ENCODE measurements around the gene ZNF576.

The ZNF576 gene

DNA sequence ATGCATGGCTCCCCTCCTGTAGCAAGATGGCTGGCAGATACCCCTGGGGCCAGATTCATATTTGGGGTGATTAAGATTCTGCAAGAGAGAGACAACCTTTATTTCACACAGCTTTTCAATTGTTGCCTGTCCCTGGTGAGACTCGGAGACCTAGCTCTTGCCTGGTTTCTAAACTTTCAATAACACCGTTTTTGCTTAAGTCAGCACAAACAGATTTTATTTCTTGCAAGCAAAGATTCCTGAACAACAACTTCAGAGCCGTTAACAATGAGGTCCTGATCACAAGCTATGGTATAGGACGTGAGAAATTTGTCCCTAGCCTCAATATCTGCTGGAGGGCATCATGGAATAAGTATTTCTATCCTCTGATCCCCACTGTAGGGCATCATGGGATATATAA, 46.1 kb downstream of the ZNF576 start (continued):
- TF ChIP-seq, protein P1, sequence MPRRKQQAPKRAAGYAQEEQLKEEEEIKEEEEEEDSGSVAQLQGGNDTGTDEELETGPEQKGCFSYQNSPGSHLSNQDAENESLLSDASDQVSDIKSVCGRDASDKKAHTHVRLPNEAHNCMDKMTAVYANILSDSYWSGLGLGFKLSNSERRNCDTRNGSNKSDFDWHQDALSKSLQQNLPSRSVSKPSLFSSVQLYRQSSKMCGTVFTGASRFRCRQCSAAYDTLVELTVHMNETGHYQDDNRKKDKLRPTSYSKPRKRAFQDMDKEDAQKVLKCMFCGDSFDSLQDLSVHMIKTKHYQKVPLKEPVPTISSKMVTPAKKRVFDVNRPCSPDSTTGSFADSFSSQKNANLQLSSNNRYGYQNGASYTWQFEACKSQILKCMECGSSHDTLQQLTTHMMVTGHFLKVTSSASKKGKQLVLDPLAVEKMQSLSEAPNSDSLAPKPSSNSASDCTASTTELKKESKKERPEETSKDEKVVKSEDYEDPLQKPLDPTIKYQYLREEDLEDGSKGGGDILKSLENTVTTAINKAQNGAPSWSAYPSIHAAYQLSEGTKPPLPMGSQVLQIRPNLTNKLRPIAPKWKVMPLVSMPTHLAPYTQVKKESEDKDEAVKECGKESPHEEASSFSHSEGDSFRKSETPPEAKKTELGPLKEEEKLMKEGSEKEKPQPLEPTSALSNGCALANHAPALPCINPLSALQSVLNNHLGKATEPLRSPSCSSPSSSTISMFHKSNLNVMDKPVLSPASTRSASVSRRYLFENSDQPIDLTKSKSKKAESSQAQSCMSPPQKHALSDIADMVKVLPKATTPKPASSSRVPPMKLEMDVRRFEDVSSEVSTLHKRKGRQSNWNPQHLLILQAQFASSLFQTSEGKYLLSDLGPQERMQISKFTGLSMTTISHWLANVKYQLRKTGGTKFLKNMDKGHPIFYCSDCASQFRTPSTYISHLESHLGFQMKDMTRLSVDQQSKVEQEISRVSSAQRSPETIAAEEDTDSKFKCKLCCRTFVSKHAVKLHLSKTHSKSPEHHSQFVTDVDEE (CRISPR knock-in tag; IDR thresholded peaks at IDR 0.05), result no peak

DNA sequence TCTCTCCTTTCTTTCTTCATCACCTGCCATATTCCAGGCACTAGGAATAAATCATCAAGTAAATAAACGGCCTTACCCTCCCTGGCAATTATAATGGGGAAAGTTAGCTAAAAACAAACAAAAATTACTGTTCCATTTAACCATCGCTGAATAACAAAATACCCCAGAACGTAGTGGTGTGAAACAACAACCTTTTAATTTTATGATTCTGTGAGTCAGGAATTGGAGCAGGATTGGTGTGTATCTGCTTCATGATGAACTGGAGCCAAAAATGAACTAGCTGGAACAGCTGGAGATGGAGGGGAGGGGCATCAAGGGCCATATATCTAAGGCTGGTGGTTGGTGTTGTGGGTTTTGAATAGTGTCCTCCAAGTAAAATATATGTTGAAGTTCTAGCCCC, 46.9 kb downstream of the ZNF576 start:
- no peak for ATAC-seq
- TF ChIP-seq, protein P2, sequence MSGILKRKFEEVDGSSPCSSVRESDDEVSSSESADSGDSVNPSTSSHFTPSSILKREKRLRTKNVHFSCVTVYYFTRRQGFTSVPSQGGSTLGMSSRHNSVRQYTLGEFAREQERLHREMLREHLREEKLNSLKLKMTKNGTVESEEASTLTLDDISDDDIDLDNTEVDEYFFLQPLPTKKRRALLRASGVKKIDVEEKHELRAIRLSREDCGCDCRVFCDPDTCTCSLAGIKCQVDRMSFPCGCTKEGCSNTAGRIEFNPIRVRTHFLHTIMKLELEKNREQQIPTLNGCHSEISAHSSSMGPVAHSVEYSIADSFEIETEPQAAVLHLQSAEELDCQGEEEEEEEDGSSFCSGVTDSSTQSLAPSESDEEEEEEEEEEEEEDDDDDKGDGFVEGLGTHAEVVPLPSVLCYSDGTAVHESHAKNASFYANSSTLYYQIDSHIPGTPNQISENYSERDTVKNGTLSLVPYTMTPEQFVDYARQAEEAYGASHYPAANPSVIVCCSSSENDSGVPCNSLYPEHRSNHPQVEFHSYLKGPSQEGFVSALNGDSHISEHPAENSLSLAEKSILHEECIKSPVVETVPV (CRISPR knock-in tag; IDR thresholded peaks at IDR 0.05), result no peak
- no peak for TF ChIP-seq BACH2 (CRISPR knock-in tag; IDR thresholded peaks at IDR 0.05; ENCODE audit: borderline replicate concordance)
- no peak for TF ChIP-seq TCF4 (CRISPR knock-in tag; IDR thresholded peaks at IDR 0.05; ENCODE audit: borderline replicate concordance)
- no peak for TF ChIP-seq RARB (CRISPR knock-in tag; IDR thresholded peaks at IDR 0.05)

DNA sequence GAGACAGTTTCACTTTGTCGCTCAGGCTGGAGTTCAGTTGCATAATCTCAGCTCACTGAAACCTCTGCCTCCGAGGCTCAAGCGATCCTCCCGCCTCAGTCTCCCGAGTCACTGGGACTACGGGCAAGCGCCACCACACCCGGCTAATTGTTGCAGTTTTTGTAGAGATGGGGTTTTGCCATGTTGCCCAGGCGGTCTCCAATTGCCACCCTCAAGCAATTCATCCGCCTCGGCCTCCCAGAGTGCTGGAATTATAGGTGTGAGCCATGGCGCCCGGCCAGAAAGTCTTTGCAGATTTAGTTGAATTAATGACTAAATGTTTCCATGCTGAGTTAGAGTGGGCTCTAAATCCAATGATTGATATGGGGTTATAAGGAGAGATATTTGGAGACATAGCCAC, 47.8 kb downstream of the ZNF576 start:
- ATAC-seq, result no peak
- TF ChIP-seq ISL1 (CRISPR knock-in tag; IDR thresholded peaks at IDR 0.05) (no peak), BACH2 (CRISPR knock-in tag; IDR thresholded peaks at IDR 0.05; ENCODE audit: borderline replicate concordance) (no peak), GLIS3 (CRISPR knock-in tag; IDR thresholded peaks at IDR 0.05) (no peak), ZC3H10 (CRISPR knock-in tag; IDR thresholded peaks at IDR 0.05) (no peak), ZFP3 (CRISPR knock-in tag; IDR thresholded peaks at IDR 0.05) (no peak), TOX (CRISPR knock-in tag; IDR thresholded peaks at IDR 0.05; ENCODE audit: borderline replicate concordance) (no peak), SNAI2 (CRISPR knock-in tag; IDR thresholded peaks at IDR 0.05) (no peak), TCF4 (CRISPR knock-in tag; IDR thresholded peaks at IDR 0.05; ENCODE audit: borderline replicate concordance) (no peak), RARB (CRISPR knock-in tag; IDR thresholded peaks at IDR 0.05) (no peak), ZNF565 (CRISPR knock-in tag; conservative IDR thresholded peaks at IDR 0.05; ENCODE audit: low read depth) (no peak), ZNF70 (CRISPR knock-in tag; IDR thresholded peaks at IDR 0.05) (no peak), ARNTL (CRISPR knock-in tag; IDR thresholded peaks at IDR 0.05; ENCODE audit: borderline replicate concordance, low read depth) (no peak)
- TF ChIP-seq, protein P2 (CRISPR knock-in tag; IDR thresholded peaks at IDR 0.05), result no peak
- TF ChIP-seq, protein P3, sequence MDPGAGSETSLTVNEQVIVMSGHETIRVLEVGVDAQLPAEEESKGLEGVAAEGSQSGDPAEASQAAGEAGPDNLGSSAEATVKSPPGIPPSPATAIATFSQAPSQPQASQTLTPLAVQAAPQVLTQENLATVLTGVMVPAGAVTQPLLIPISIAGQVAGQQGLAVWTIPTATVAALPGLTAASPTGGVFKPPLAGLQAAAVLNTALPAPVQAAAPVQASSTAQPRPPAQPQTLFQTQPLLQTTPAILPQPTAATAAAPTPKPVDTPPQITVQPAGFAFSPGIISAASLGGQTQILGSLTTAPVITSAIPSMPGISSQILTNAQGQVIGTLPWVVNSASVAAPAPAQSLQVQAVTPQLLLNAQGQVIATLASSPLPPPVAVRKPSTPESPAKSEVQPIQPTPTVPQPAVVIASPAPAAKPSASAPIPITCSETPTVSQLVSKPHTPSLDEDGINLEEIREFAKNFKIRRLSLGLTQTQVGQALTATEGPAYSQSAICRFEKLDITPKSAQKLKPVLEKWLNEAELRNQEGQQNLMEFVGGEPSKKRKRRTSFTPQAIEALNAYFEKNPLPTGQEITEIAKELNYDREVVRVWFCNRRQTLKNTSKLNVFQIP (CRISPR knock-in tag; IDR thresholded peaks at IDR 0.05; ENCODE audit: borderline replicate concordance, low read depth), result no peak
- TF ChIP-seq, protein P4, sequence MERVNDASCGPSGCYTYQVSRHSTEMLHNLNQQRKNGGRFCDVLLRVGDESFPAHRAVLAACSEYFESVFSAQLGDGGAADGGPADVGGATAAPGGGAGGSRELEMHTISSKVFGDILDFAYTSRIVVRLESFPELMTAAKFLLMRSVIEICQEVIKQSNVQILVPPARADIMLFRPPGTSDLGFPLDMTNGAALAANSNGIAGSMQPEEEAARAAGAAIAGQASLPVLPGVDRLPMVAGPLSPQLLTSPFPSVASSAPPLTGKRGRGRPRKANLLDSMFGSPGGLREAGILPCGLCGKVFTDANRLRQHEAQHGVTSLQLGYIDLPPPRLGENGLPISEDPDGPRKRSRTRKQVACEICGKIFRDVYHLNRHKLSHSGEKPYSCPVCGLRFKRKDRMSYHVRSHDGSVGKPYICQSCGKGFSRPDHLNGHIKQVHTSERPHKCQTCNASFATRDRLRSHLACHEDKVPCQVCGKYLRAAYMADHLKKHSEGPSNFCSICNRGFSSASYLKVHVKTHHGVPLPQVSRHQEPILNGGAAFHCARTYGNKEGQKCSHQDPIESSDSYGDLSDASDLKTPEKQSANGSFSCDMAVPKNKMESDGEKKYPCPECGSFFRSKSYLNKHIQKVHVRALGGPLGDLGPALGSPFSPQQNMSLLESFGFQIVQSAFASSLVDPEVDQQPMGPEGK (CRISPR knock-in tag; IDR thresholded peaks at IDR 0.05; ENCODE audit: borderline replicate concordance), result no peak
- TF ChIP-seq, protein P5, sequence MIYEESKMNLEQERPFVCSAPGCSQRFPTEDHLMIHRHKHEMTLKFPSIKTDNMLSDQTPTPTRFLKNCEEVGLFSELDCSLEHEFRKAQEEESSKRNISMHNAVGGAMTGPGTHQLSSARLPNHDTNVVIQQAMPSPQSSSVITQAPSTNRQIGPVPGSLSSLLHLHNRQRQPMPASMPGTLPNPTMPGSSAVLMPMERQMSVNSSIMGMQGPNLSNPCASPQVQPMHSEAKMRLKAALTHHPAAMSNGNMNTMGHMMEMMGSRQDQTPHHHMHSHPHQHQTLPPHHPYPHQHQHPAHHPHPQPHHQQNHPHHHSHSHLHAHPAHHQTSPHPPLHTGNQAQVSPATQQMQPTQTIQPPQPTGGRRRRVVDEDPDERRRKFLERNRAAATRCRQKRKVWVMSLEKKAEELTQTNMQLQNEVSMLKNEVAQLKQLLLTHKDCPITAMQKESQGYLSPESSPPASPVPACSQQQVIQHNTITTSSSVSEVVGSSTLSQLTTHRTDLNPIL (CRISPR knock-in tag; IDR thresholded peaks at IDR 0.05; ENCODE audit: low read depth), result no peak

DNA sequence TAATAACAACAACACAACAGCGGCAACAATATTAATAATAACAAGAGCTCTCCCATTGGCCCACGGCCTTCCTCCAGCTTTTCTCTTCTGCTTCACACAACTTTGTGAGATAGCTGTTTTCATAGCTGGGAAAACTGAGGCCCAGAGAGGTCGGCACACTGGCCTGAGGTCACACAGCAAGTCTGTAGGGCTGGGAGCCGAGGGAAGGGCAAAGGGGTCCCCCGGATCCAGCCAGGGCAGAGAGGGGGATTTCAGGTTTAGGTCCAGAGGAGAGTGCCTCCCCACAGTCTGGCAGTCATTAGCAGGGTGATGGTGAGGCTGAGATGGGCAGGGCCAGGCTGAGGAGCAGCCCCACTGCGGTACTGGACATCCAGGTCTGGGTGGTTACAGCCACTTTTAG, 52.2 kb downstream of the ZNF576 start:
- TF ChIP-seq SNAI2 (CRISPR knock-in tag; IDR thresholded peaks at IDR 0.05), result no peak
- TF ChIP-seq BACH2 (CRISPR knock-in tag; IDR thresholded peaks at IDR 0.05; ENCODE audit: borderline replicate concordance), result no peak
- no peak for TF ChIP-seq ZNF8 (CRISPR knock-in tag; IDR thresholded peaks at IDR 0.05)
- TF ChIP-seq ESRRG (CRISPR knock-in tag; IDR thresholded peaks at IDR 0.05), result no peak
- TF ChIP-seq TCF4 (CRISPR knock-in tag; IDR thresholded peaks at IDR 0.05; ENCODE audit: borderline replicate concordance), result no peak
- no peak for ATAC-seq
